Measurements from ENCODE around the gene CCDC74B.

GRCh38 chr2:130158631-130159030 is 13.7 kb upstream of the CCDC74B start:
- TF ChIP-seq, protein P1, sequence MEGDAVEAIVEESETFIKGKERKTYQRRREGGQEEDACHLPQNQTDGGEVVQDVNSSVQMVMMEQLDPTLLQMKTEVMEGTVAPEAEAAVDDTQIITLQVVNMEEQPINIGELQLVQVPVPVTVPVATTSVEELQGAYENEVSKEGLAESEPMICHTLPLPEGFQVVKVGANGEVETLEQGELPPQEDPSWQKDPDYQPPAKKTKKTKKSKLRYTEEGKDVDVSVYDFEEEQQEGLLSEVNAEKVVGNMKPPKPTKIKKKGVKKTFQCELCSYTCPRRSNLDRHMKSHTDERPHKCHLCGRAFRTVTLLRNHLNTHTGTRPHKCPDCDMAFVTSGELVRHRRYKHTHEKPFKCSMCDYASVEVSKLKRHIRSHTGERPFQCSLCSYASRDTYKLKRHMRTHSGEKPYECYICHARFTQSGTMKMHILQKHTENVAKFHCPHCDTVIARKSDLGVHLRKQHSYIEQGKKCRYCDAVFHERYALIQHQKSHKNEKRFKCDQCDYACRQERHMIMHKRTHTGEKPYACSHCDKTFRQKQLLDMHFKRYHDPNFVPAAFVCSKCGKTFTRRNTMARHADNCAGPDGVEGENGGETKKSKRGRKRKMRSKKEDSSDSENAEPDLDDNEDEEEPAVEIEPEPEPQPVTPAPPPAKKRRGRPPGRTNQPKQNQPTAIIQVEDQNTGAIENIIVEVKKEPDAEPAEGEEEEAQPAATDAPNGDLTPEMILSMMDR (optimal IDR thresholded peaks at IDR 0.05 in 1 of 3, IDR thresholded peaks at IDR 0.05 in 1 of 3, conservative IDR thresholded peaks at IDR 0.05 in 1 of 3; ENCODE audit: extremely low read depth in 1 of 3, insufficient read depth in 2 of 3, low read length in 3 of 3): no peak
- TF ChIP-seq EZH2 (IDR thresholded peaks at IDR 0.05; ENCODE audit: low read length): no peak
